ENCODE measurements around the gene LPCAT3.
A peak's percentile ranks its signal among the peaks of the same experiment; 100 is the strongest.

LPCAT3 gene

DNA sequence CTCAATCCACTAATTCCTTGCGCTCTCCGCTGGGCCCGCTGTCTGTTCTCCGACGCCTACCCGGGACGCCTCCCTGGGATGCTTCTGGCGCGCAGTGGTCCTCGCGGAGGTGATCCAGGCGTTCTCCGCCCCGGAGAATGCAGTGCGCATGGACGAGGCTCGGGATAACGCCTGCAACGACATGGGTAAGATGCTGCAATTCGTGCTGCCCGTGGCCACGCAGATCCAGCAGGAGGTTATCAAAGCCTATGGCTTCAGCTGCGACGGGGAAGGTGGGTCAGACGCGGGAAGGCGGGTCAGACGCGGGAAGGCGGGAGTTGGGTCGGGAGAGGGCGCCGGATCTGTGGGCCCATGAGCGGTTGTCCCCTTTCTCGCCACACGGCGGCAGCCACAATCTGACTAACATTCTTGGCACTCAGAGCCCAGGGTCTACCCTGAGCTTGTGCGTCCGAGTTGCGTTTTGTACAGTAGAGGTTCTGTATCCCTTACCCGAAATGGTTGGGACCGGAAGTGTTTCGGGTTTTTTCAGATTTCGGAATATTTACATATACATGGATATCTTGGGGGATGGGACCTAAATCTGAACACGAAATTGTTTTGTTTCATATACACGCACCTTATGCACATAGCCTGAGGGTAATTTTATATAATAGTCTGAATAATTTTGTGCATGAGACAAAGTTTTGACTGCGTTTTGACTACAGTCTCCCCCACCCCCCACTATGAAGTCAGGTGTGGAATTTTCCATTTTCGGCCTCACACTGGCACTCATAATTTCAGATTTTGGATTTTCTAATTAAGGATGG, 73.7 kb downstream of the LPCAT3 start:
- in situ Hi-C loops (cut with MboI; ENCODE audit: low pct_unique_long_range_greater_than_20kb, low sequenced_read_pairs): no loop called here
- peak; percentile 94 for DNase-seq

DNA sequence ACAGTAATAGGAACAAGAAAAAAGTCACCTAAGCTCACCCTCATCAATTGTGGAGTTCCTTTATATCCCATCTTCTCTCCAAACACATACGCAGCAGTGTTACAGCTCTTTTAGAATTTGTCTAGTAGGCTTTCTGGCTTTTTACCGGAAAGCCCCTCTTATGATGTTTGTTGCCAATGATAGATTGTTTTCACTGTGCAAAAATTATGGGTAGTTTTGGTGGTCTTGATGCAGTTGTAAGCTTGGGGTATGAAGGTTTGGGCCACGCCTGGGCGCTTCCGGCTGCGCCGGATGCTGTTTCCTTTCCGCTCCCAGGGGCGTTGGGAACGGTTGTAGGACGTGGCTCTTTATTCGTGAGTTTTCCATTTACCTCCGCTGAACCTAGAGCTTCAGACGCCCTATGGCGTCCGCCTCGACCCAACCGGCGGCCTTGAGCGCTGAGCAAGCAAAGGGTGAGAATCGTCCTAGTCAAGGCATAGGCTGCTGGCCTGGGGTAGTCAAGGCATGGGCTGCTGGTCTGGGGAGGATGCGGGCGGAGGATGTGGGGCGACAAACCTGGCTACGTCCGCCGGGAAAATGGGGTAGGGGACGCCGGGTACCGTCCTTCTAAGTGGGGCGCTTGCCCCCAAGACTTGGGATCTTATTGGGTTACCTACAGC, 74.4 kb downstream of the LPCAT3 start, which contains the start of the genes C12orf57 and RNU7-1:
C12orf57 (plus strand) TSS at position 301 of the 659 bp plus-strand sequence; CDS start at position 401, 100 bp downstream.
RNU7-1 (plus strand) TSS at position 95 of the 659 bp plus-strand sequence.
- peak; percentile 96 for DNase-seq
- in situ Hi-C loops (cut with MboI; ENCODE audit: low pct_unique_long_range_greater_than_20kb, low sequenced_read_pairs): no loop called here

DNA sequence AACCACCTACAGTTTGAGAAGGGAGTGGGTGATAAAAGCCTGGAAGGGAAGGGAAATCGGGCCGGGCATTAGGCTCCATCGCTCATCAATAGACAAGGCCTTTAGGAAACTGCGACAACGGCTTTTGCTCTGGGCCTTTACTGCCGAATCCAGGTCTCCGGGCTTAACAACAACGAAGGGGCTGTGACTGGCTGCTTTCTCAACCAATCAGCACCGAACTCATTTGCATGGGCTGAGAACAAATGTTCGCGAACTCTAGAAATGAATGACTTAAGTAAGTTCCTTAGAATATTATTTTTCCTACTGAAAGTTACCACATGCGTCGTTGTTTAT, 74.9 kb downstream of the LPCAT3 start:
- in situ Hi-C loops (cut with MboI; ENCODE audit: low pct_unique_long_range_greater_than_20kb, low sequenced_read_pairs): no loop called here
- no peak for DNase-seq

DNA sequence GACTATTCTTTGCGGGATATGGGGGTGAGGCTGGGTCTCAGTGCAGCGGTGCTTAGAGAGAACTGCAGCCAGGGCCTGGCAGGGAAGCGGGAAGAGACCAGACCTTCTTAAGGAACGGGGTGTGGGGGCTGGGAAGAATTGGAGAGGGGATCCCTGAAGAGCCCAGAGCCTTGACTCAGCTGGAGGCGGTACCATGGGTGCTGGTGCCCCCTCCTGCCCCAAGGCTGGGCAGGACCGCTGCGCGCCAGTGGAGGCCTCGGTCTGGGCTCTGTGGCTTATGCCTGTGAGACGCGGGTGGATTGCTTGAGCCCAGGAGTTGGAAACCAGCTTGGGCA, 76.0 kb downstream of the LPCAT3 start:
- in situ Hi-C loops (cut with MboI; ENCODE audit: low pct_unique_long_range_greater_than_20kb, low sequenced_read_pairs): no loop called here
- no peak for DNase-seq

DNA sequence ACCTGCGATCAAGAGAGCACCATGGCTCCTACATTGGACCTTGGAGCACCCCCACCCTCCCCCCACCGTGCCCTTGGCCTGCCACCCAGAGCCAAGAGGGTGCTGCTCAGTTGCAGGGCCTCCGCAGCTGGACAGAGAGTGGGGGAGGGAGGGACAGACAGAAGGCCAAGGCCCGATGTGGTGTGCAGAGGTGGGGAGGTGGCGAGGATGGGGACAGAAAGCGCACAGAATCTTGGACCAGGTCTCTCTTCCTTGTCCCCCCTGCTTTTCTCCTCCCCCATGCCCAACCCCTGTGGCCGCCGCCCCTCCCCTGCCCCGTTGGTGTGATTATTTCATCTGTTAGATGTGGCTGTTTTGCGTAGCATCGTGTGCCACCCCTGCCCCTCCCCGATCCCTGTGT, 76.5 kb downstream of the LPCAT3 start:
- DNase-seq: no peak
- in situ Hi-C loops (cut with MboI; ENCODE audit: low pct_unique_long_range_greater_than_20kb, low sequenced_read_pairs): no loop called here

DNA sequence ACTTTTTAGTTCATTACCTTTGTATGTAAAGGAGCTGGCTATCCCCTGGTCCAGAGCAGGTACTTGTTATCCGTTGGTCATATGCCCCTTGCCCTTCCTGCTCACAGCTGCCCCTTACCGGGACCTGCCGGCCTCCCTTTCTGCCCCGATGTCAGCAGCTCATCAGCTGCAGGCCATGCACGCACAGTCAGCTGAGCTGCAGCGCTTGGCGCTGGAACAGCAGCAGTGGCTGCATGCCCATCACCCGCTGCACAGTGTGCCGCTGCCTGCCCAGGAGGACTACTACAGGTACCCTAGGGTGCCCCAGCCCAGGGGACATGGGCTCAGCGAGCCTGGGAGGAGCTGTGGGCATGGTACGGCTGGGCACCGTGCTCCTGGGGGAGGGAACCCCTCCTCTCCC, 77.0 kb downstream of the LPCAT3 start:
- DNase-seq: no peak
- in situ Hi-C loops (cut with MboI; ENCODE audit: low pct_unique_long_range_greater_than_20kb, low sequenced_read_pairs): no loop called here

DNA sequence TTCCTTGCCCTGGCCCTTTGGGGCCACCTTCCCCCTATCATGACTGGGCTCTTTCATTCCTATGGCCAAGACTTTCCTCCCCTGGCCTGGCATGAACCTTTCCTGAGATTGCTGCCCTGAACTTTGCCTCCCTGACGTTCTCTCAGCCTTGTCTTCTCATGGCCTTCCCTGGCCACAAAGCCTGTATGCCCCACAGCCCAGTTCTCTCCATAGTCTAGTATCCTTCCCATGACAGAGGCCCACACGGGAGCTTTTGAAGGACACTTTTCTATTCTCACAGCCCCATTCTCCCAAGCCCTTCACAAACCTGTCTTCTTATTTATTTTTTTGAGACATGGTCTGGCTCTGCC, 79.1 kb downstream of the LPCAT3 start:
- in situ Hi-C loops (cut with MboI; ENCODE audit: low pct_unique_long_range_greater_than_20kb, low sequenced_read_pairs): no loop called here
- DNase-seq: no peak

DNA sequence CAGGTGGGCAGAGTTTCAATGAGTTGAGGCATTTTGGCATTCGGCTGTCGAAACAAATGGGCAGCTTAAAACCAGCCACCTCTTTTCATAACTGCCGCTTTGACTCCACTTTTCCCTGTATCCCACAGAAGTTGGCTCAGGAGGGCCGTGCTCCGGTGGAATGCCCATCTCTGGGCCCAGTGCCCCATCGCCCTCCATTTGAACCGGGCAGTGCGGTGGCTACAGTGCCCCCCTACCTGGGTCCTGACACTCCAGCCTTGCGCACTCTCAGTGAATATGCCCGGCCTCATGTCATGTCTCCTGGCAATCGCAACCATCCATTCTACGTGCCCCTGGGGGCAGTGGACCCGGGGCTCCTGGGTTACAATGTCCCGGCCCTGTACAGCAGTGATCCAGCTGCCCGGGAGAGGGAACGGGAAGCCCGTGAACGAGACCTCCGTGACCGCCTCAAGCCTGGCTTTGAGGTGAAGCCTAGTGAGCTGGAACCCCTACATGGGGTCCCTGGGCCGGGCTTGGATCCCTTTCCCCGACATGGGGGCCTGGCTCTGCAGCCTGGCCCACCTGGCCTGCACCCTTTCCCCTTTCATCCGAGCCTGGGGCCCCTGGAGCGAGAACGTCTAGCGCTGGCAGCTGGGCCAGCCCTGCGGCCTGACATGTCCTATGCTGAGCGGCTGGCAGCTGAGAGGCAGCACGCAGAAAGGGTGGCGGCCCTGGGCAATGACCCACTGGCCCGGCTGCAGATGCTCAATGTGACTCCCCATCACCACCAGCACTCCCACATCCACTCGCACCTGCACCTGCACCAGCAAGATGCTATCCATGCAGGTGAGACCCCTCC, 79.7 kb downstream of the LPCAT3 start:
- DNase-seq: no peak
- in situ Hi-C loops (cut with MboI; ENCODE audit: low pct_unique_long_range_greater_than_20kb, low sequenced_read_pairs): no loop called here

DNA sequence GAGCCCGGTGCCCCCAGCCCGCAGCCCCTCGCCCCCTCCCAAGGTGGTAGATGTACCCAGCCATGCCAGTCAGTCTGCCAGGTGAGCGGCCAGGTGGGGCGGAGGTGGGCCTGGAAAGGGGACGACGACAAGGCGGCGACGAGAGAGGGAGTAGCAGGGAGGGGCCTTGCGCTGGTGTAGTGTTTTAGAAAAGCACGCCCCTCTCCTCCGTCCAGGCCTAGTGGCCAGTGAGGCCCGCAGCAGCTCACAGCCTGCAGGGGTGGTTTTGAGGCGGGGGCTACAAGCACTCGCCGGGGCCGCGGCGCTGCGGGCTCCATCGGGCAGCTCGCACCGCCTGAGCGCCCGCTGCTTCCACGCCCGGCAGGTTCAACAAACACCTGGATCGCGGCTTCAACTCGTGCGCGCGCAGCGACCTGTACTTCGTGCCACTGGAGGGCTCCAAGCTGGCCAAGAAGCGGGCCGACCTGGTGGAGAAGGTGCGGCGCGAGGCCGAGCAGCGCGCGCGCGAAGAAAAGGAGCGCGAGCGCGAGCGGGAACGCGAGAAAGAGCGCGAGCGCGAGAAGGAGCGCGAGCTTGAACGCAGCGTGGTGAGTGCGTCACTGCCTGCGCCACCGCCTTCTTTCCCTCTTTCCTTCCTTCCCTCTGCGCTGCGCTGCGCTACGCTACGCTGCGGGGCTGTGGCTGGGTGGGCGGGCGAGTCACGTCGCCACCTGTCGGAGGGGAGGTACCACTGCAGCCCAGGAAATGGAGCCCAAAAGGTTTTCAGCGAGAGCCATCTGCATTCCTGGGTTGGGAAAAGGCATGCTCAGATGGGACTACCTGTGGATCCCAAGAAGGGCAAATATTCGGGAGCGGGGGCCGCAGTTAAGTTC, 80.6 kb downstream of the LPCAT3 start:
- in situ Hi-C loops (cut with MboI; ENCODE audit: low pct_unique_long_range_greater_than_20kb, low sequenced_read_pairs): no loop called here
- DNase-seq: peak; percentile 96

DNA sequence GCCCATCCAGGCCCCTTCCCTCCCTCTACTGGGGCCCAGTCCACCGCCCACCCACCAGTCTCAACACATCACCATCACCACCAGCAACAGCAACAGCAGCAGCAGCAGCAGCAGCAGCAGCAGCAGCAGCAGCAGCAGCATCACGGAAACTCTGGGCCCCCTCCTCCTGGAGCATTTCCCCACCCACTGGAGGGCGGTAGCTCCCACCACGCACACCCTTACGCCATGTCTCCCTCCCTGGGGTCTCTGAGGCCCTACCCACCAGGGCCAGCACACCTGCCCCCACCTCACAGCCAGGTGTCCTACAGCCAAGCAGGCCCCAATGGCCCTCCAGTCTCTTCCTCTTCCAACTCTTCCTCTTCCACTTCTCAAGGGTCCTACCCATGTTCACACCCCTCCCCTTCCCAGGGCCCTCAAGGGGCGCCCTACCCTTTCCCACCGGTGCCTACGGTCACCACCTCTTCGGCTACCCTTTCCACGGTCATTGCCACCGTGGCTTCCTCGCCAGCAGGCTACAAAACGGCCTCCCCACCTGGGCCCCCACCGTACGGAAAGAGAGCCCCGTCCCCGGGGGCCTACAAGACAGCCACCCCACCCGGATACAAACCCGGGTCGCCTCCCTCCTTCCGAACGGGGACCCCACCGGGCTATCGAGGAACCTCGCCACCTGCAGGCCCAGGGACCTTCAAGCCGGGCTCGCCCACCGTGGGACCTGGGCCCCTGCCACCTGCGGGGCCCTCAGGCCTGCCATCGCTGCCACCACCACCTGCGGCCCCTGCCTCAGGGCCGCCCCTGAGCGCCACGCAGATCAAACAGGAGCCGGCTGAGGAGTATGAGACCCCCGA, 81.4 kb downstream of the LPCAT3 start:
- no peak for DNase-seq
- in situ Hi-C loops (cut with MboI; ENCODE audit: low pct_unique_long_range_greater_than_20kb, low sequenced_read_pairs): no loop called here

DNA sequence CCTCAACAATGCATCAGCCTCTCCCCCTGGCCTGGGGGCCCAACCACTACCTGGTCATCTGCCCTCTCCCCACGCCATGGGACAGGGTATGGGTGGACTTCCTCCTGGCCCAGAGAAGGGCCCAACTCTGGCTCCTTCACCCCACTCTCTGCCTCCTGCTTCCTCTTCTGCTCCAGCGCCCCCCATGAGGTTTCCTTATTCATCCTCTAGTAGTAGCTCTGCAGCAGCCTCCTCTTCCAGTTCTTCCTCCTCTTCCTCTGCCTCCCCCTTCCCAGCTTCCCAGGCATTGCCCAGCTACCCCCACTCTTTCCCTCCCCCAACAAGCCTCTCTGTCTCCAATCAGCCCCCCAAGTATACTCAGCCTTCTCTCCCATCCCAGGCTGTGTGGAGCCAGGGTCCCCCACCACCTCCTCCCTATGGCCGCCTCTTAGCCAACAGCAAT, 82.1 kb downstream of the LPCAT3 start:
- in situ Hi-C loops (cut with MboI; ENCODE audit: low pct_unique_long_range_greater_than_20kb, low sequenced_read_pairs): no loop called here
- no peak for DNase-seq

DNA sequence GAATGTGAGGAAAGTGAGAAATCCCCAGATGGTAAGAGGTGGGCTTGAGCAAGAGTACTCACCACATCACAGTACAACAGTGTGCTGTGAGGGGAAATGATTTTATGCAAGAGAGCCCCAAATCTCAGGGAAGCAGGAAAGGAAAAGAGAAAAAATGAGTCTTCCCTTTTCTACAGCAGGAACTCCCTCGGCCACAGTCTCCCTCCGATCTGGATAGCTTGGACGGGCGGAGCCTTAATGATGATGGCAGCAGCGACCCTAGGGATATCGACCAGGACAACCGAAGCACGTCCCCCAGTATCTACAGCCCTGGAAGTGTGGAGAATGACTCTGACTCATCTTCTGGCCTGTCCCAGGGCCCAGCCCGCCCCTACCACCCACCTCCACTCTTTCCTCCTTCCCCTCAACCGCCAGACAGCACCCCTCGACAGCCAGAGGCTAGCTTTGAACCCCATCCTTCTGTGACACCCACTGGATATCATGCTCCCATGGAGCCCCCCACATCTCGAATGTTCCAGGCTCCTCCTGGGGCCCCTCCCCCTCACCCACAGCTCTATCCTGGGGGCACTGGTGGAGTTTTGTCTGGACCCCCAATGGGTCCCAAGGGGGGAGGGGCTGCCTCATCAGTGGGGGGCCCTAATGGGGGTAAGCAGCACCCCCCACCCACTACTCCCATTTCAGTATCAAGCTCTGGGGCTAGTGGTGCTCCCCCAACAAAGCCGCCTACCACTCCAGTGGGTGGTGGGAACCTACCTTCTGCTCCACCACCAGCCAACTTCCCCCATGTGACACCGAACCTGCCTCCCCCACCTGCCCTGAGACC, 82.7 kb downstream of the LPCAT3 start:
- in situ Hi-C loops (cut with MboI; ENCODE audit: low pct_unique_long_range_greater_than_20kb, low sequenced_read_pairs): no loop called here
- no peak for DNase-seq

DNA sequence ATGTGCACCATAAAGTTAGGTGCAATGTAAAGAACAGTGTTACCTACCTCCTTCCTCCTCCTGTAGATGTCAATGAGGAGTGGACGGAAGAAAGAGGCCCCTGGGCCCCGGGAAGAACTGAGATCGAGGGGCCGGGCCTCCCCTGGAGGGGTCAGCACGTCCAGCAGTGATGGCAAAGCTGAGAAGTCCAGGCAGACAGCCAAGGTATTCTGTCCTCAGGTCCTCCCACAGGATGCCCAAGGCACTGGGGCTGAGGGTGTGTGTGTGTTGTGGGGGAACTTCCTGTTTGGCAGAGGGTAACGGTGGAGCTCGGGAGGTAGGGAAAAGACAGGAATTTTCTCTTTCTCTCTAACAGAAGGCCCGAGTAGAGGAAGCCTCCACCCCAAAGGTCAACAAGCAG, 84.2 kb downstream of the LPCAT3 start:
- no peak for DNase-seq
- in situ Hi-C loops (cut with MboI; ENCODE audit: low pct_unique_long_range_greater_than_20kb, low sequenced_read_pairs): no loop called here

DNA sequence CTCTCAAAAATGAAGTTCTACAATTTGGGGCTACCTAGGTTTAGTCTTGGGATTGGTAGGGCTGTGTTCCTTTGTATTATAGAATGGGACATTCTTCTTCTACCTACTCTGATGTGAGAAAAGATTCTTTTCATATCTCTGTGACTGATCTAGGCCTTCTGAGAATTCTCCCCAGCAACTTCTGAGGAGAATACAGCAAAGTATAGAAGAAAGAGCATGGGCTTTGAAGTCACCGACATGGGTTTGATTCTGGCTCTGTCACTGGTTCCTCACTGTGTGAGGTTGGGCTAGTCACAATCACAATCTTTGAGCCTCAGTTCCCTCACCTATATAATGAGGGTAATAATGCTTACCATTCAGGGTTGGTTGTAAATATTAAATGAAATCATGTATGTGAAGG, 85.5 kb downstream of the LPCAT3 start:
- no peak for DNase-seq
- in situ Hi-C loops (cut with MboI; ENCODE audit: low pct_unique_long_range_greater_than_20kb, low sequenced_read_pairs): no loop called here

DNA sequence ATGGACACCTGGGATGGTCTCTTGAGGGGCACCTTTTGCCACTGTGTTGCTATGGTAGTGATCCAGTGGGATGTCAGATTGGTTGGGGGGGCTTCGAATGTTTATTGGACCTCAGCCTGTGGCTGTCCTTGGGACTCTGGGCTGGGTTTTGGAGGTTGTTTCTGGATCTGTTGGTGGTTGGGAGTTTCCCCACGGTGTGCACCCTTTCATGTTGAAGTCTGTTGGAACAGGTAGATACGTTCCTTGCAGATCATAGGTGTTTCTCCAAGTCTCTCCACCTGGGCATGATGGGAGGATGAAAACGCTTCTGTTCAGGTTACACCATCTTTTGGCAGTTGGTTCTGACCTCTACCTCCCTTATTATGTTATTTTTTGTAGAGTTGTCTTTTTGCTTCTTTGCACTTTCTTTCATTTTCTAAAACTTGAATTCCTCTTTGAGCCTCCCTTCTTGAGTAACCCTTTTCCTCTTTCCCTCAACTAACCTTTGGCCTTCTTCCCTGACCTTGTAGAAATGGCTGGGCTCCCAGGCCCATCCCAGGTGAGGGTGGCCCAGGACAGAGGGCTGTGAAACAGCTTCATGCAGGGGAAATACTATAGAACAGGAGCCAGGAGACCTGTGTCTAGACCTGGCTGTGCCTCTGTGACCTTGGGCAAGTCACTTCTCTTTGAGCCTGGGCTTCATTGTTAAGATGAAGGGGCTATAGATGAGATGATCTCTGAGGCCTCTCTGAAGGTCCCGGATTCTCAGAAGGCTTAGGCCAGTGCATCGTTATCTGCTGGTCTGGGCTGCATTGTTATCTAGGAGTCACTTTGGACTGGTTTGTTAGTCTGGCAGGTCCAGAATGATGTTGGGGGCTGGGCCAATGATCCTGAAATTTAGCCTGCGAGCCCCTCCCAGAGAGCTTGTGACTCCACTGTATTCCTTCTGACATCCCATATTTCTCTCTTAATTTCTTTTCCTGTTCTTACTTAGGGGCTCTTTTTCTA, 88.5 kb downstream of the LPCAT3 start:
- no peak for DNase-seq
- in situ Hi-C loops (cut with MboI; ENCODE audit: low pct_unique_long_range_greater_than_20kb, low sequenced_read_pairs): no loop called here

DNA sequence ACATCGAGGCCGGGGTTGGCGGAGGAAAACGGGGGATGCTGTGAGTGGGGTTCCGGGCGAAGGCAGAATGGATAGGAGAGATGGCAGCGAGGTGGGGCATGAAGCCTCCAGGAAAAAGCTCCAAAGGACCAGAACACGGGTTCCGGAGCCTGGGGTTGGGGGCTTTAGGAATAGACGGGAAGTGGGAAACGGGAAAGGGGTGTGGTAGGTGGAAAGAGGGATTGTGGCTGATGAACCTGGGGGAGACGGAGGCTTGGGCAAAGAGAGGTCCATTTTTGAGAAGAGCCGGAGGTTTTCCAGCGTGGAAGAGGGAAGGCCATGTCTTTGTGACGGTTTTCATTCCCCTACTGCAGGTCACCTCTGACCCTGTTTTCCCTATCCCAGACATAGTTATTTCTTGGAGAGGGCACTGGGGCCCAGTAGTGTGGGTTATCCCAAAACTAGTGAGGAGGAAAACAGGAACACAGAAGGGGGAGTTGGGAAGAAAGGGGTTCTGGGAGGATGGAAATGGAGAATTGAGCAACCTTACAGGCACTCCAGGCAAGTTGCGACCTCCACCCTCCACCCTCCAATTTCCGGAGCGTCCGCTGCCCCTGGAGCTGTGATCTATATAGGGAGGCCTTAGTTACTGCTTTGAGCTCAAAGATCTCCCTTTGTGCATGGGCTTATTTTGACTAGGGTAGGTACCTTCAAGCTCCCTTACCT, 89.4 kb downstream of the LPCAT3 start:
- no peak for DNase-seq
- in situ Hi-C loops (cut with MboI; ENCODE audit: low pct_unique_long_range_greater_than_20kb, low sequenced_read_pairs): no loop called here
